GM13976 (cell line): Measurements from ENCODE around the gene PRKG1.
"Not testable (repeated sequence)": the region's sequence is repeated elsewhere in the genome, so short reads cannot be mapped to it uniquely, and the experiment has no call there.

Source experiments
- DNase-seq: peaks from one replicate; pipeline ENCODE4 v3.0.0; 2012; ENCODE audit warnings: low spot score
- CTCF ChIP-seq: IDR thresholded peaks from 2 replicates; pipeline ENCODE4 v1.5.1; 2012; ENCODE audit warnings: borderline replicate concordance, mild to moderate bottlenecking; ENCODE audit not compliant: insufficient read depth; ENCODE audit errors: extremely low read depth, missing control alignments, control extremely low read depth
- in situ Hi-C: fragments of 300-500 bp; cut with MboI; formaldehyde crosslinking; loops from one replicate; pipeline ENCODE4 v1.12.0; 2022; ENCODE audit warnings: low sequenced_read_pairs, mixed read lengths, inconsistent platforms; ENCODE audit not compliant: unreplicated experiment

Gene PRKG1

DNA sequence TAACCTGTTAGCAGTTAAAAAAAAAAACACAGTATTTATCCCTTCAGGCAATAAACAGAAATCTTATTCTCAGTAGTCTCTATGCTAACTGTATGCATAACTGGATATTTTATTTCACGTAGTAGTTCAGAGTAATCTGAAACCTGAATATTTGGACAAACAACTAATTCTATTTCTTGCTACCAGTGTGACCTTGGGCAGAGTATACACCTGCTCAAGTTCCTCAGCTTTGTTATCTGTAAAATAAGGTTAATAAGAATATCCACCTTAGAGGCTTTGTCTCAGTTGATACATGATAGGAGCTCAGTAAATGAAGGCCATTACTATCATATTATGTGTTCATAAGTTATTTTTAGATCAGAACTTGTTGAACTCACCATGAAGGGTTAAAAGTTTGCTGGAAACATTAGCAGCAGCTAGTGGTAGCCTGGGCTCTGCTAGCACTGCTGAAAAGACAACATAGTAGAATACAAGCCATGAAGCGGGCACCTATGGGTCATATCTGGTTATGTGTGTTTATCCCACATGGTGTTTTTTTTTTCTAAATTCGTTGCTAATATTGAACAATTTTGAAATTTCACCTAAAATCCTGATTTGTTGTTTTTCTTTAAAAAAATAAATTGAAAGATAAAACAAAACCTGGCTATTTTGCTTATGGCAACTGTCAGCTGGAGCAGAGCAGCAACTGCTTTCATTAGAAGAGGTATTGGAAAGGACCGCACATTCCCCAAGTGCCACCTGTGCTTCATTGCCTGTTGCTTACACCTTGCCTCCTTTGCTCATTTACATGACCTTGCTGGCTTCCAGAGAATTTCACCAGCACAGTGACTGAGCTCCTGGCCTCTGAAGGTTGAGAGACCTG lies 303.0 kb downstream of the PRKG1 start:
- no peak for DNase-seq
- in situ Hi-C loops, result no loop called here
- TF ChIP-seq CTCF, result no peak

- TF ChIP-seq CTCF, result no peak
- in situ Hi-C loops, result no loop called here
- DNase-seq, result no peak
Measured at GRCh38 chr10:51377932-51378599, 303.8 kb downstream of the PRKG1 start.

GRCh38 chr10:51382181-51382580 lies 307.9 kb downstream of the PRKG1 start:
- no peak for TF ChIP-seq CTCF
- in situ Hi-C loops, result no loop called here
- DNase-seq, result no peak

DNA sequence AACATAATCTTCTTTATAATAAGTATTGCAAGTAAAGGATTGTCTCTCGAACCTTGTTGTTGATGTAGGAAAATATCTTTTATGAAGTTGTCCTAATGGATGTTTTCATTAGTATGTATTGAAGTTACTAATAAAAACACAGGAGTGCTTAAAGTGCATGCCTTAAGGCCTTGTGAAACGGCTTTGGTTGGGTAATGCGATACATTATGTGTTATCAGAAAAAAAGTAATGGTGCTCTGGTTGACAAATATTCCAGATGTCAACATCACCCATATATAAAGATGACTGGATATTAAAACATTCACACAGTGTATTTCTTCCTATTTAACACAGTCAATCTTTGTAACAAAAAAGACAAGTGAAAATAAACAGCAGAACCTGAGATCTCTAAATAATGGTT lies 310.7 kb downstream of the PRKG1 start:
- in situ Hi-C loops, result no loop called here
- TF ChIP-seq CTCF, result no peak
- DNase-seq, result no peak

DNA sequence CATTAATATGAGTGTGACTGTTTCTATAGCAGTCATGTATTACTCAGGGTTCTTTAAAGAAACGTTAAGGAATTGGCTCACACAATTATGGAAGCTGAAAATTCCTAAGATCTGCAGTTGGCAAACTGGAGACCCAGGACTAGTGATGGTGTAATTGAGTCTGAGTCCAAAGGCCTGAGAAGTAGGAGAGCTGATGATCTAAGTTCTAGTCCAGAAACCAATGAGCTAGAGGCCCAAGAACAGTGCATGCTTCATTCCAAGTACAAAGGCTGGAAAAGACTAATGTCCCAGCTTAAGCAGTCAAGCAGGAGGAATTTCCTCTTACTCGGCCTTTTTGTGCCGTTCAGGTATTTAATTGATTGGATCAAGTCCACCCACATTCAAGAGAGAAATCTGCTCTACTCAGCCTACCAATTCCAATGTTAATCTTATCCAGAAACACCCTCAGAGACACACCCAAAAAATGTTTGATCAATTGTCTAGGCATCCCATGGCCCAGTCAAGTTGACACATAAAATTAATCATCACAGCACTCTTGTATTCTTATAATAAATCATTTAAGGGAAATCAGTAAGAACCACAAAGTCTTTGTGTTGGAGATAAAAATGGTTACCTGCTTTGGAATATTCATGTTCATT lies 312.1 kb downstream of the PRKG1 start:
- in situ Hi-C loops, result no loop called here
- TF ChIP-seq CTCF, result no peak
- no peak for DNase-seq

GRCh38 chr10:51389415-51390321 lies 315.4 kb downstream of the PRKG1 start:
- TF ChIP-seq CTCF, result peak; percentile 85
- in situ Hi-C loops, result no loop called here
- peak; percentile 59 for DNase-seq

DNA sequence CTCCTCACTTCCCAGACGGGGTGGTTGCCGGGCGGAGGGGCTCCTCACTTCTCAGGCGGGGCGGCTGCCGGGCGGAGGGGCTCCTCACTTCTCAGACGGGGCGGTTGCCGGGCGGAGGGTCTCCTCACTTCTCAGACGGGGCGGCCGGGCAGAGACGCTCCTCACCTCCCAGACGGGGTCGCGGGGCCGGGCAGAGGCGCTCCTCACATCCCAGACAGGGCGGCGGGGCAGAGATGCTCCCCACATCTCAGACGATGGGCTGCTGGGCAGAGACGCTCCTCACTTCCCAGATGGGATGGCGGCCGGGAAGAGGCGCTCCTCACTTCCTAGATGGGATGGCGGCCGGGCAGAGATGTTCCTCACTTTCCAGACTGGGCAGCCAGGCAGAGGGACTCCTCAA lies 318.7 kb downstream of the PRKG1 start:
- DNase-seq, in situ Hi-C loops: not testable (repeated sequence)
